Stomach (tissue), 9 donors: Measurements from ENCODE around the gene CEP112. TPM values are rescaled to one million over a fixed set of nuclear protein-coding genes. Genes with fewer than 3 reads are reported as not detected.
A peak's percentile ranks its signal among the peaks of the same experiment; 100 is the strongest.

Experiments
- DNase-seq, 2 donors: peaks; one replicate each; pipeline versions ENCODE4 v3.0.0 to v3.0.0-alpha.2; 2013 to 2019
- H3K27ac ChIP-seq, 5 donors: fragments of 200-600 bp in 4 of 5; sonication (generic) in 4 of 5; one replicate each; pipeline ENCODE4 v1.5.1; 2013 to 2019; ENCODE audit warnings: mild to moderate bottlenecking in 1 of 5, moderate library complexity in 1 of 5
- H3K27me3 ChIP-seq, 3 donors: fragments of 200-600 bp; sonication (generic); one replicate each; pipeline ENCODE4 v1.5.1; 2017 to 2019; ENCODE audit warnings: mixed run types in 1 of 3
- H3K36me3 ChIP-seq, 4 donors: fragments of 200-600 bp; sonication (generic); 1 replicate in 3 of 4; 2 replicates in 1 of 4; pipeline ENCODE4 v1.5.1; 2016 to 2019
- H3K4me1 ChIP-seq, 4 donors: fragments of 200-600 bp; sonication (generic); one replicate each; pipeline ENCODE4 v1.5.1; 2016 to 2019
- H3K4me3 ChIP-seq, 4 donors: fragments of 200-600 bp; sonication (generic) in 3 of 4; one replicate each; pipeline ENCODE4 v1.5.1; 2016 to 2019; ENCODE audit warnings: mild to moderate bottlenecking in 1 of 4
- H3K9me3 ChIP-seq, 4 donors: fragments of 200-600 bp; sonication (generic); one replicate each; pipeline ENCODE4 v1.5.1; 2016 to 2019
- EP300 ChIP-seq: sonication (generic); formaldehyde crosslinking; IDR thresholded peaks from one replicate; pipeline ENCODE4 v1.6.1; 2017; ENCODE audit warnings: antibody characterized with exemption
- POLR2A ChIP-seq, 4 donors: fragments of 450-650 bp; IDR thresholded peaks; one replicate each; pipeline ENCODE4 v1.6.1; 2016; ENCODE audit warnings: antibody characterized with exemption in 4 of 4, control low read depth in 2 of 4, mild to moderate bottlenecking in 1 of 4, moderate library complexity in 1 of 4
- POLR2AphosphoS5 ChIP-seq, 3 donors: sonication (generic); formaldehyde crosslinking; IDR thresholded peaks; one replicate each; pipeline ENCODE4 v1.6.1; 2016; ENCODE audit warnings: antibody characterized with exemption in 3 of 3
- WGBS, 5 donors: extraction: QIAGEN DNeasy Blood & Tissue Kit in 3 of 5; methylation state at CpG; one replicate each; pipeline versions ENCODE4 v1.1.5 to v1.1.7; 2013 to 2018; 5-methylcytosine and 5-hydroxymethylcytosine counted together
- intact Hi-C: fragments of 100-400 bp; cut with DNase I; formaldehyde crosslinking; loops from one replicate; pipeline ENCODE4 v1.15.1; 2023; ENCODE audit warnings: low total_unique reads
- polyA plus RNA-seq, 3 donors: library from polyadenylated mRNA; stranded (reverse); fragments of 200-250 nt; gene quantifications; one replicate each; pipeline ENCODE4 v1.2.3, GENCODE V29; 2013
- total RNA-seq, 5 donors: library from RNA; depleted of rRNA; stranded (reverse); fragments of >200 nt; gene quantifications; one replicate each; pipeline versions ENCODE4 v1.1.0 to v1.2.3, GENCODE V29; 2014 to 2016
- TF ChIP-seq, protein P1 (sequence below), 7 experiments: fragments of 450-650 bp in 4 of 7; fragments of 200-600 bp in 3 of 7; sonication (generic) in 3 of 7; IDR thresholded peaks; one replicate each; pipeline ENCODE4 v1.5.1; 2016 to 2019; ENCODE audit warnings: antibody characterized with exemption in 7 of 7, control low read depth in 2 of 7, mild to moderate bottlenecking in 1 of 7
- donor health status: healthy with polysubstance abuse.
- donor health status: Bipolar disorder and iron deficiency.
- donor health status: healthy.

The CEP112 gene
- total and polyA plus RNA-seq, 8 donors = 3.5 to 108 (median 13.3) TPM

GRCh38 chr17:65857718-65858117, 334.2 kb downstream of the CEP112 start:
- no peak for DNase-seq
- H3K9me3 ChIP-seq = no peaks in the 10 kb centered on the region
- H3K27ac ChIP-seq = no peak overlapping the region
- no peaks in the 10 kb centered on the region for H3K36me3 ChIP-seq
- TF ChIP-seq POLR2A (IDR thresholded peaks at IDR 0.05) (no peak), POLR2AphosphoS5 (IDR thresholded peaks at IDR 0.05) (no peak)
- TF ChIP-seq, protein P1, sequence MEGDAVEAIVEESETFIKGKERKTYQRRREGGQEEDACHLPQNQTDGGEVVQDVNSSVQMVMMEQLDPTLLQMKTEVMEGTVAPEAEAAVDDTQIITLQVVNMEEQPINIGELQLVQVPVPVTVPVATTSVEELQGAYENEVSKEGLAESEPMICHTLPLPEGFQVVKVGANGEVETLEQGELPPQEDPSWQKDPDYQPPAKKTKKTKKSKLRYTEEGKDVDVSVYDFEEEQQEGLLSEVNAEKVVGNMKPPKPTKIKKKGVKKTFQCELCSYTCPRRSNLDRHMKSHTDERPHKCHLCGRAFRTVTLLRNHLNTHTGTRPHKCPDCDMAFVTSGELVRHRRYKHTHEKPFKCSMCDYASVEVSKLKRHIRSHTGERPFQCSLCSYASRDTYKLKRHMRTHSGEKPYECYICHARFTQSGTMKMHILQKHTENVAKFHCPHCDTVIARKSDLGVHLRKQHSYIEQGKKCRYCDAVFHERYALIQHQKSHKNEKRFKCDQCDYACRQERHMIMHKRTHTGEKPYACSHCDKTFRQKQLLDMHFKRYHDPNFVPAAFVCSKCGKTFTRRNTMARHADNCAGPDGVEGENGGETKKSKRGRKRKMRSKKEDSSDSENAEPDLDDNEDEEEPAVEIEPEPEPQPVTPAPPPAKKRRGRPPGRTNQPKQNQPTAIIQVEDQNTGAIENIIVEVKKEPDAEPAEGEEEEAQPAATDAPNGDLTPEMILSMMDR (IDR thresholded peaks at IDR 0.05) = no peak
- WGBS, 5 donors = 93 to 99% (median 95%) methylated on average over 2 of the region's 2 CpGs
- H3K27me3 ChIP-seq = no peaks in the 10 kb centered on the region
- intact Hi-C loops = no loop called here
- H3K4me1 ChIP-seq = no peaks in the 10 kb centered on the region
- H3K4me3 ChIP-seq = no peak overlapping the region

GRCh38 chr17:65856865-65857264, 335.1 kb downstream of the CEP112 start:
- Histone ChIP-seq H3K27ac (no peak overlapping the region), H3K4me1 (no peaks in the 10 kb centered on the region), H3K36me3 (no peaks in the 10 kb centered on the region), H3K4me3 (no peak overlapping the region), H3K27me3 (no peaks in the 10 kb centered on the region), H3K9me3 (no peaks in the 10 kb centered on the region)
- intact Hi-C loops = no loop called here
- TF ChIP-seq POLR2A (IDR thresholded peaks at IDR 0.05) = no peak
- no peak for TF ChIP-seq POLR2AphosphoS5 (IDR thresholded peaks at IDR 0.05)
- no peak for DNase-seq
- 66 to 77% (median 69%) methylated on average over 2 of the region's 2 CpGs for WGBS, 5 donors

- intact Hi-C loops = no loop called here
- H3K27me3 ChIP-seq = no peaks in the 10 kb centered on the region
- no peaks in the 10 kb centered on the region for H3K9me3 ChIP-seq
- no peak overlapping the region for H3K4me3 ChIP-seq
- TF ChIP-seq POLR2AphosphoS5 (IDR thresholded peaks at IDR 0.05) (no peak), EP300 (no peak), POLR2A (IDR thresholded peaks at IDR 0.05) (no peak)
- TF ChIP-seq, protein P1 (IDR thresholded peaks at IDR 0.05) = no peak
- no peaks in the 10 kb centered on the region for H3K4me1 ChIP-seq
- no peak overlapping the region for H3K27ac ChIP-seq
- H3K36me3 ChIP-seq = no peaks in the 10 kb centered on the region
- DNase-seq = no peak
- WGBS, 5 donors = 92 to 99% (median 94%) methylated on average over 4 of the region's 4 CpGs
Observed at GRCh38 chr17:65855675-65856074, 336.3 kb downstream of the CEP112 start.

DNA sequence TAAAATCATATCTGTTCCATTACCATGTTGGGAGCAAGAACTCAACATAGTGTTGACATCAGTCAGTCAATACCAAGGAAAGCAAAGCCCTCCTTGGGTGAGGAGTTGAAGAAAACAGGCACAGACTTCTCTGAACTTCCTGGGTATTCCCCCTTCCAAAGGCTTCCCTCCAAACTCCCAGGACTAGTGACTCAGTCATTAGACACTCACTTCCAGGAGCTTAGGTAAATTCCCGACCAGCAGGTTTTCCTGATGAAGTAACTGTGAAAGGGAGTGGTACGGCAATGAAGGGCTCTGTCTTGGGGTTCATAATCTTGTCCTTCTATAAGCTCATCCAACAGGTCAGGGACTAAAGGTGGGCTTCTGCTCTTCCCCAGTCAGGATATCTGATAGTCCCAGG, 336.7 kb downstream of the CEP112 start:
- no peak overlapping the region for H3K27ac ChIP-seq
- 52 to 75% (median 60%) methylated on average over 2 of the region's 2 CpGs for WGBS, 5 donors
- H3K27me3 ChIP-seq = no peaks in the 10 kb centered on the region
- TF ChIP-seq POLR2AphosphoS5 (IDR thresholded peaks at IDR 0.05) (peak in 1 of 3 donors; percentile 24), EP300 (no peak)
- no peak for DNase-seq
- H3K36me3 ChIP-seq = no peaks in the 10 kb centered on the region
- H3K4me1 ChIP-seq = no peaks in the 10 kb centered on the region
- no peak overlapping the region for H3K4me3 ChIP-seq
- intact Hi-C loops = no loop called here
- H3K9me3 ChIP-seq = no peaks in the 10 kb centered on the region

GRCh38 chr17:65853816-65854215, 338.1 kb downstream of the CEP112 start:
- TF ChIP-seq, protein P1 (IDR thresholded peaks at IDR 0.05) = no peak
- TF ChIP-seq POLR2A (IDR thresholded peaks at IDR 0.05) (no peak), POLR2AphosphoS5 (IDR thresholded peaks at IDR 0.05) (no peak), EP300 (no peak)
- no peaks in the 10 kb centered on the region for H3K27me3 ChIP-seq
- no peak overlapping the region for H3K4me3 ChIP-seq
- H3K36me3 ChIP-seq = no peaks in the 10 kb centered on the region
- intact Hi-C loops = no loop called here
- no peaks in the 10 kb centered on the region for H3K4me1 ChIP-seq
- no peak overlapping the region for H3K27ac ChIP-seq
- no peak for DNase-seq
- H3K9me3 ChIP-seq = no peaks in the 10 kb centered on the region
